ENCODE data around the gene FAM83D. TPM values are rescaled to one million over a fixed set of nuclear protein-coding genes. Genes with fewer than 3 reads are reported as not detected.

Gene FAM83D
- total RNA-seq, 4 donors from 2014 or later, result 3.9 to 15.8 (median 11.6) TPM

DNA sequence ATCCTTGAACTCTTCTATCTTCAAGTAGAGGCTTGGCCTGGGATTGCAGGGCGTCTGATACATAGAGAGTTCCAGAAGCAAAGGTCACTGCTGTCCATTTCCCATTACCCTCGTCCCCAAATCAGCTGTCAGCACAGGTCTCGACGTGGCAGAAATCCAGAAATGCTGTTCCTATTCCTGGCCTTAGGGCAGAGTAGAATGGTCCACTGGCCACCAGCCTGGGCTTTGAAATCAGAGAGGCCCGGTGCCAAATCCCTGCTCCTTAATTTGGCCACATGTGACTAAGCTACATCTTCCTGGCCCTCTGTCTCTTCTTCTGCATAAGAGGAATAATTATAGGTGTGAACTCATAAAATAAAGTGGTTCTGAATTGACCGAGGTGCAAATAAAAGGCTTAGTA is 40.9 kb upstream of the FAM83D start:
- H3K4me3 ChIP-seq, result no peak overlapping the region
- 64% methylated on average over 6 of the region's 6 CpGs for WGBS
- peaks cover 38% of the 10 kb centered on the region for H3K27me3 ChIP-seq
- no peak overlapping the region for H3K27ac ChIP-seq
- H3K9me3 ChIP-seq, result no peaks in the 10 kb centered on the region
- H3K36me3 ChIP-seq, result no peaks in the 10 kb centered on the region
- no peak for DNase-seq (ENCODE audit: low spot score in 2 of 2)
- TF ChIP-seq EP300 (IDR thresholded peaks at IDR 0.05), result no peak
- TF ChIP-seq POLR2A (IDR thresholded peaks at IDR 0.05), result no peak
- TF ChIP-seq, protein P1, sequence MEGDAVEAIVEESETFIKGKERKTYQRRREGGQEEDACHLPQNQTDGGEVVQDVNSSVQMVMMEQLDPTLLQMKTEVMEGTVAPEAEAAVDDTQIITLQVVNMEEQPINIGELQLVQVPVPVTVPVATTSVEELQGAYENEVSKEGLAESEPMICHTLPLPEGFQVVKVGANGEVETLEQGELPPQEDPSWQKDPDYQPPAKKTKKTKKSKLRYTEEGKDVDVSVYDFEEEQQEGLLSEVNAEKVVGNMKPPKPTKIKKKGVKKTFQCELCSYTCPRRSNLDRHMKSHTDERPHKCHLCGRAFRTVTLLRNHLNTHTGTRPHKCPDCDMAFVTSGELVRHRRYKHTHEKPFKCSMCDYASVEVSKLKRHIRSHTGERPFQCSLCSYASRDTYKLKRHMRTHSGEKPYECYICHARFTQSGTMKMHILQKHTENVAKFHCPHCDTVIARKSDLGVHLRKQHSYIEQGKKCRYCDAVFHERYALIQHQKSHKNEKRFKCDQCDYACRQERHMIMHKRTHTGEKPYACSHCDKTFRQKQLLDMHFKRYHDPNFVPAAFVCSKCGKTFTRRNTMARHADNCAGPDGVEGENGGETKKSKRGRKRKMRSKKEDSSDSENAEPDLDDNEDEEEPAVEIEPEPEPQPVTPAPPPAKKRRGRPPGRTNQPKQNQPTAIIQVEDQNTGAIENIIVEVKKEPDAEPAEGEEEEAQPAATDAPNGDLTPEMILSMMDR (IDR thresholded peaks at IDR 0.05), result no peak
- no peak for TF ChIP-seq POLR2AphosphoS5 (IDR thresholded peaks at IDR 0.05)
- no peaks in the 10 kb centered on the region for H3K4me1 ChIP-seq

DNA sequence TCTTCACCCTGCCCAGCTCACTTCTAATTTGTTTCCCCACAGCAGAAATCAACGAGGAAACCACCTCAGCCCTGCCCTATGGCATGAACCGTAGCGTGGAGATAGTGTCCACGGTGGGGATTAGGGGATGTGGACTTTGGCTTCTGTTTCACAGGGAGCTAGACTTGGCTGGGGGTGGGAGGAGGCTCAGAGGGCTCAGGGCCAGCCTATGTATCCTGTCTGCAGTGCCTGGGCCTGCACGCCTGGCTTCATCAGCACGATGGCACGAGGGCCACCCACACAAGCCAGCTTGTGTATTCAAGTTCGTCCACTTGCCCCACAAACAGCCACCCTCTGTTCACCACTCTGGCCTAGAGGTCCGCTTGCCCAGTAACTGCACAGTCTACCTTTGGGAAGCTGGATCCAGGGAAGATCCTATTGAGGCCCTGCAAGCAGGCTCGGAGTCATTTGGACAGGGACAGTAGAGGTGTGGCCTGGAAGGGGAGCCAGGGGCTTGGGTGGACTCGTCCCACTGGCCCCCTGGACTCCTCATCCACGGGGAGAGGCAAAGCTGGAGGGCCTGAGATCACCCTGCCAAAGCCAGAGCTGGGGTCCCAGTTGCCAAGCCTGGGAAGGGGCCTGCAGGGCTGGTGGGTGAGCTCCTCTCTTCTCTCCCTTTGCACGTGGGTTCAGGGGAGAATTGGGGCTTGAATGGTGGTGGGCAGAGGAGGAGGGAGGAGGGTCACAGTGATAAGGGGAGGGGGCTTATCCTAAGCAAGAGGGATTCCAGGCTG is 38.0 kb upstream of the FAM83D start:
- H3K4me3 ChIP-seq, result no peak overlapping the region
- TF ChIP-seq, protein P1 (IDR thresholded peaks at IDR 0.05), result no peak
- TF ChIP-seq POLR2A (IDR thresholded peaks at IDR 0.05) (no peak), EP300 (IDR thresholded peaks at IDR 0.05) (no peak), POLR2AphosphoS5 (IDR thresholded peaks at IDR 0.05) (no peak)
- no peak overlapping the region for H3K27ac ChIP-seq
- no peak for DNase-seq (ENCODE audit: low spot score in 2 of 2)
- H3K27me3 ChIP-seq, result peaks cover 11% of the 10 kb centered on the region
- H3K36me3 ChIP-seq, result no peaks in the 10 kb centered on the region
- H3K4me1 ChIP-seq, result peaks cover under 1% of the 10 kb centered on the region
- WGBS, result 72% methylated on average over 12 of the region's 13 CpGs
- H3K9me3 ChIP-seq, result no peaks in the 10 kb centered on the region

DNA sequence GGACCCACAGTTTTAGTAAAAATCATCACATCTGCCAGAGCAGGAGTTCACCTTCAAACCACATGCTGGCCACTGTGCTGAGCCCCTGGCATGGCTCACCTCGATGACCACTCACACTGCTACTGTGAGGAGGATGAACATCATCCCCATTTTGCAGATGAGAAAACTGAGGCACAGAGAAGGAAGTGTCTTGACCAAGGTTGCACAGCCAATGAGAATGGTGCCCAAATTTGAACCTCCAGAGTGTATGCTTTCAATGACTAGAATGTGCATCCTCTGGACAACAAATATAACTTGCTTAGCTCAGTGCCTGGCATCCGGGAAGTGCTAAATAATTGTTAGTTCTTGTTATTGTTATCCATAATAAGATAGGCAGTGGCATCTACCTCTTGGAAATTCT is 37.2 kb upstream of the FAM83D start:
- no peaks in the 10 kb centered on the region for H3K36me3 ChIP-seq
- no peak for DNase-seq (ENCODE audit: low spot score in 2 of 2)
- peaks cover 9% of the 10 kb centered on the region for H3K4me1 ChIP-seq
- H3K27me3 ChIP-seq, result peaks cover 8% of the 10 kb centered on the region
- H3K9me3 ChIP-seq, result no peaks in the 10 kb centered on the region
- H3K4me3 ChIP-seq, result no peak overlapping the region
- no peak overlapping the region for H3K27ac ChIP-seq
- TF ChIP-seq POLR2A (IDR thresholded peaks at IDR 0.05), result no peak
- no peak for TF ChIP-seq POLR2AphosphoS5 (IDR thresholded peaks at IDR 0.05)
- TF ChIP-seq, protein P1 (IDR thresholded peaks at IDR 0.05), result no peak
- no peak for TF ChIP-seq EP300 (IDR thresholded peaks at IDR 0.05)
- 51% methylated on average over 2 of the region's 2 CpGs for WGBS

DNA sequence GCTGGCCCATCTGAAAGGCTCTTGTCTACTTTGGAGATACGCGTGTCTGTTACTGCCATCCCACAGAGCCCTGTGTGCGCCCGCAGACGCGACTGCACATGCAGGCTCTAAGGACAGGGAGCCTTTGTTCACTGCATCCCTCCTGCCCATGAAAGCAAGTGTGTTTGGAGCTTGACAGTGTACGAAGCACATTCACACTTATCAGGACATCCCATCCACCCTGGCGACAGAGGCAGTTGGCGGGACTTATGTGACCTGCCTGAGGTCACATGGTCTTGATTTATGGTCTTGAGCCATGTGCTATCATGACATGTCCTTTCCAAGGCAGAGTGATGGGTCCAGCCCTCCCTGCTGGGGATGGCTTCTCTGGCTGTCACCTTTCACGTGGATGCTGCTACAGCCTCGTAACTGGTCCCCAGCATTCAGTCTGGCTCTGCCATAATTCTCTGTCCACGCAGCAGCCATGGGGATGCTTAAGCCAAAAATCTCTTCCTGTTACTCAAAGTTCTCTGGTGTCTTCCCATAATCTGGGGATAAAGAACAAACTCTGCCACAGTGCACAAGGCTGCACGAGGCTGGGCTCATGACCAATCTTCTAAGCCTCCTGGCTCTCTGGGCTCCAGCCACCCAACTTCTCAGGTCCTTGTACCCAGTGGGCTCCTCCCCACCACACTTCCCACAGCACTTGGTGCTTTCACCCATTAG is 36.3 kb upstream of the FAM83D start:
- H3K27me3 ChIP-seq, result peaks cover 8% of the 10 kb centered on the region
- no peaks in the 10 kb centered on the region for H3K9me3 ChIP-seq
- DNase-seq (ENCODE audit: low spot score in 2 of 2), result no peak
- 59% methylated on average over 10 of the region's 13 CpGs for WGBS
- peaks cover 13% of the 10 kb centered on the region for H3K4me1 ChIP-seq
- TF ChIP-seq, protein P1 (IDR thresholded peaks at IDR 0.05), result no peak
- TF ChIP-seq EP300 (IDR thresholded peaks at IDR 0.05), result no peak
- no peak for TF ChIP-seq POLR2A (IDR thresholded peaks at IDR 0.05)
- TF ChIP-seq POLR2AphosphoS5 (IDR thresholded peaks at IDR 0.05), result no peak
- no peaks in the 10 kb centered on the region for H3K36me3 ChIP-seq
- H3K4me3 ChIP-seq, result no peak overlapping the region
- H3K27ac ChIP-seq, result no peak overlapping the region

DNA sequence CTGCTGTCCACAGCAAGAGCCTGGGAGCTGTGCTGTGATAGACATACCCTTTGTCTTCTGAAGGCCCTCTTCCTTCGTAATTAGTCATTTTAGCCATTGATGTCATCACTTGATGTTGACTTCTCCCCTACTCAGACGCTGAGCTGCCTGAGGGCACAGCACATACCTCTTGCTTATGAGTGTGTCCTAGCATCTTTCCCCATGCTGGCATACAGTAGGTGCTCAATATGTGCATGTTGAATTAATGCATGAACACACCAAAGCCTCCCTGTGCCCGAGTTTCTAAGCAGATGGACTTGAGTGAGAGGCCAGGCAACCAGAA is 35.8 kb upstream of the FAM83D start:
- TF ChIP-seq POLR2A (IDR thresholded peaks at IDR 0.05), result no peak
- TF ChIP-seq, protein P1 (IDR thresholded peaks at IDR 0.05), result no peak
- TF ChIP-seq EP300 (IDR thresholded peaks at IDR 0.05), result no peak
- no peak for TF ChIP-seq POLR2AphosphoS5 (IDR thresholded peaks at IDR 0.05)

More for the DNA sequence above, 35.8 kb upstream of the FAM83D start:
- 50% methylated on average over 3 of the region's 3 CpGs for WGBS
- Histone ChIP-seq H3K36me3 (no peaks in the 10 kb centered on the region), H3K27ac (no peak overlapping the region), H3K9me3 (no peaks in the 10 kb centered on the region), H3K4me1 (peaks cover 13% of the 10 kb centered on the region), H3K4me3 (no peak overlapping the region), H3K27me3 (peaks cover 8% of the 10 kb centered on the region)
- DNase-seq (ENCODE audit: low spot score in 2 of 2), result no peak
